Measurements from ENCODE around the gene RCE1. TPM values are rescaled to one million over a fixed set of nuclear protein-coding genes. Genes with fewer than 3 reads are reported as not detected.

RCE1 gene
- total and polyA plus RNA-seq, 5 experiments from 2014 or later: 18.1 to 32.9 (median 27.1) TPM

DNA sequence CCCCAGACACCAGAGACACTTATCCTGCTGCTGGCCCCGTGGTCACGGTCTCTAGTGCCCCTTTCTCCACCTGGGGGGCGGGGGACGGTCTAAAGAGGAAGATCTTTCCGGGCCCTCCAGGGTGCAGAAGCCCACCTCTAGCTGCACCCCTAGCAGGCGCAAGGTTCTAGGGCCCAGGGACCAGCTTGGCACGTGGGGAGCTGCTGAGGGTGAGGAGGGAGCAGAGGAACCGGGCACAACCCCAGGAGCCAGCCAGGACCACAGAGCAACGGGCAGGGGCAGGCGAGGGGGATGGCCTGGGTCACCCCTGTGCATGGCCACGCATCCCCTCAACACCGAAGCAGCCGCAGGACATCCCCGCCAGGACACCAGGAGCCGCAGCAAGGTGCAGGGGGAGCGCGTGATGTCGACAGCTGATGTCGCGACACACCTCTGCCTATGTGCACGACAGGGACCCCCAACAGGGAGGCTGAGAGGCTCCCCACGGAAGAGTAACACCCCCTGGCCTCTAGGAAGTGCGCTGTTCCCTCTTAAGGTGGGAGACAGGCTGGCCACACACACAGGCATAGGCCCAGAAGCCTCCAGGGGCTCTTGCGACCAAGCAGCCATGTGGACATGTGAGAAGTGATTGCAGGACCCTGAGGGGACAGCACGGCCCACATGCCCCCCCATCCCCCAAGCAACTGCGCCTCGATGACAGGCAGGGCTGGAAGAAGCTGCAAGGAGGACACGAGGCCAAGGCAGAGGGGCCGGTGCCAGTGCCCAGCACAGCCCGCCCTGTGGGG, 18.7 kb downstream of the RCE1 start:
- no peak for ATAC-seq
- Mint-ChIP-seq H3K27ac (no peak overlapping the region), H3K4me3 (no peak overlapping the region), H3K4me1 (peaks cover 0 to 3% (median under 1%) of the 10 kb centered on the region in 4 donors), H3K27me3 (no peaks in the 10 kb centered on the region), H3K36me3 (no peaks in the 10 kb centered on the region), H3K9me3 (no peaks in the 10 kb centered on the region)
- POLR2A ChIA-PET: no interaction called here
- no peak for DNase-seq

- H3K4me3 Mint-ChIP-seq: no peak overlapping the region
- H3K9me3 Mint-ChIP-seq: no peaks in the 10 kb centered on the region
- H3K27ac Mint-ChIP-seq: no peak overlapping the region
- POLR2A ChIA-PET: no interaction called here
- peaks cover 0 to 3% (median 0%) of the 10 kb centered on the region in 4 donors for H3K4me1 Mint-ChIP-seq
- no peak for ATAC-seq
- H3K36me3 Mint-ChIP-seq: no peaks in the 10 kb centered on the region
- DNase-seq: no peak
- no peaks in the 10 kb centered on the region for H3K27me3 Mint-ChIP-seq
Measured at GRCh38 chr11:66862559-66863037, 19.4 kb downstream of the RCE1 start.

- no peak for DNase-seq
- no peak for ATAC-seq
- peaks cover 0 to 3% (median 1%) of the 10 kb centered on the region in 4 donors for H3K4me1 Mint-ChIP-seq
- H3K27ac Mint-ChIP-seq: no peak overlapping the region
- POLR2A ChIA-PET: no interaction called here
- H3K9me3 Mint-ChIP-seq: no peaks in the 10 kb centered on the region
- no peak overlapping the region for H3K4me3 Mint-ChIP-seq
- no peaks in the 10 kb centered on the region for H3K27me3 Mint-ChIP-seq
- no peaks in the 10 kb centered on the region for H3K36me3 Mint-ChIP-seq
Measured at GRCh38 chr11:66863428-66864125, 20.3 kb downstream of the RCE1 start.

GRCh38 chr11:66864172-66864901, 21.1 kb downstream of the RCE1 start:
- ATAC-seq (no peak), DNase-seq (no peak)
- H3K27me3 Mint-ChIP-seq: no peaks in the 10 kb centered on the region
- POLR2A ChIA-PET: no interaction called here
- H3K9me3 Mint-ChIP-seq: no peaks in the 10 kb centered on the region
- H3K4me3 Mint-ChIP-seq: no peak overlapping the region
- no peak overlapping the region for H3K27ac Mint-ChIP-seq
- H3K36me3 Mint-ChIP-seq: no peaks in the 10 kb centered on the region
- H3K4me1 Mint-ChIP-seq: peaks cover 3 to 10% (median 7%) of the 10 kb centered on the region in 4 donors

DNA sequence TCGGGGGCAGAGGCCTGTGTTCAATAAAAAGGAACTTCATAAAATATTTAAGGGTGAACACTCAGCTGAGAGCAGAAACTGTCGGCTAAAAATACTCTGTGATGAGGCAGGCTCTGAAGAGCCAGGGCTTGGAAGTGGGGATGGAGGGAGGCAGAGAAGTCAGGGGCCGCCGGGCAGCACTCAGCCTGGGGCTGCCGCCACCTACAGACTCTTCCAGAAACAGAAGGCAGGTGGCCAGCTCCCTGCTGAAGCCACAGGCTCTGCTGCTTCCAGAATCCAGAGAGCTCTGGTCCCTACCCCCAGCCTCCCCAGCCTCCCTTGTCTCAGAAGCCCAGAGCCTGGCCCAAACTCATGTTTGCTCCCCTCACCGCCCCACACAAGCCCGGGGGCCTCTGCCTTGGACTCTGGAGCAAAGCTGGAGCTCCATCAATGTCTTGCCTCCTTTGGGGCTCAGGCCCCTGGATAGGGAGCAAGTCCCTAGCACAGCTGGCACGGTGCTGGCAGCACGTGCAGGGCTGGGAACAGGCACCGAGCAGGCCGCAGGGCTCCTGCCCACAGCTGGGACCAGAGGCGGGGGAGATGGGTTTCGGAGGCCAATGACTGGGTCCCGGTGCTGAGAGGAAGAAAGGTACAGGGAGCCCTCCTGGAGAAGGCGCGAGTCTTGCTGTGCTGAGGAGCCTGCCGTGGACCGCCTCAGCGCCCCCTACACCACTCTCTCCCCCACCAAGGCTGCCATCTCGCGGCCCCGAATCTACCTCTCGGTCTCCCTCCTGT, 21.9 kb downstream of the RCE1 start:
- Mint-ChIP-seq H3K36me3 (no peaks in the 10 kb centered on the region), H3K4me1 (peaks cover 3 to 11% (median 8%) of the 10 kb centered on the region in 4 donors), H3K4me3 (no peak overlapping the region), H3K27ac (no peak overlapping the region), H3K9me3 (no peaks in the 10 kb centered on the region), H3K27me3 (no peaks in the 10 kb centered on the region)
- DNase-seq (no peak), ATAC-seq (no peak)
- POLR2A ChIA-PET: no interaction called here

- POLR2A ChIA-PET: interaction anchor here (1.1 kb wide), 1 partner anchor 24 kb away, joined by 3 read pairs; no protein-coding TSS in a partner anchor
- no peaks in the 10 kb centered on the region for H3K36me3 Mint-ChIP-seq
- no peaks in the 10 kb centered on the region for H3K9me3 Mint-ChIP-seq
- no peak overlapping the region for H3K4me3 Mint-ChIP-seq
- peak overlapping the region in 1 of 10 donors; percentile 34 for H3K27ac Mint-ChIP-seq
- no peaks in the 10 kb centered on the region for H3K27me3 Mint-ChIP-seq
- H3K4me1 Mint-ChIP-seq: peaks cover 3 to 11% (median 8%) of the 10 kb centered on the region in 4 donors
- DNase-seq: no peak
- no peak for ATAC-seq
Measured at GRCh38 chr11:66866007-66866406, 22.8 kb downstream of the RCE1 start.

DNA sequence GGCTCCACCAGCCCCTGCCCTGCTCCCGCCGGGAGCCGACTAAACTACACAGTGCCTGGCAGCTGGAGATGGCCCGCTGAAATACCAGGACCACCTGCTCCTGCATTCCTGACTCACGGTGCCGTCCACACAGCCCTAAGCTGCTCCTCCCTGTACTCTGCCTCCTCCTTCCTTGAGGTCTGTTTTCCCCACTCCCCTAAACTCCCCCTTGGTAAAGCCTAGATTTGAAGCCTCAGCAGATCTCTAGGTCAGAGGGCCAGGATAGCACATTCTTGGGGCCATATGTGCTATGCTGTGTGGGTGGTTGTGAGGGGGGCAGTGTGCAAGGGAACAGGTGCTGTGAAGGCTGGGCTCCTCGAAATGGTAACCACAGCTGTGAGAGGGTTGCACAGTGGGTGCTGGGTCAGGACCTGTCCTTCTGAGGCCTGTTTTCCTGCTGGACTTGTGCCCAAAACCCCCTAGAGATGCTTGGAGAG, 23.3 kb downstream of the RCE1 start:
- POLR2A ChIA-PET: interaction anchor here (1.1 kb wide), 1 partner anchor 25 kb away, joined by 3 read pairs; no protein-coding TSS in a partner anchor
- H3K9me3 Mint-ChIP-seq: no peaks in the 10 kb centered on the region
- peaks cover 4 to 11% (median 8%) of the 10 kb centered on the region in 4 donors for H3K4me1 Mint-ChIP-seq
- ATAC-seq: no peak
- DNase-seq: no peak
- no peaks in the 10 kb centered on the region for H3K27me3 Mint-ChIP-seq
- H3K27ac Mint-ChIP-seq: peak overlapping the region in 1 of 10 donors; percentile 17
- H3K4me3 Mint-ChIP-seq: no peak overlapping the region
- no peaks in the 10 kb centered on the region for H3K36me3 Mint-ChIP-seq

DNA sequence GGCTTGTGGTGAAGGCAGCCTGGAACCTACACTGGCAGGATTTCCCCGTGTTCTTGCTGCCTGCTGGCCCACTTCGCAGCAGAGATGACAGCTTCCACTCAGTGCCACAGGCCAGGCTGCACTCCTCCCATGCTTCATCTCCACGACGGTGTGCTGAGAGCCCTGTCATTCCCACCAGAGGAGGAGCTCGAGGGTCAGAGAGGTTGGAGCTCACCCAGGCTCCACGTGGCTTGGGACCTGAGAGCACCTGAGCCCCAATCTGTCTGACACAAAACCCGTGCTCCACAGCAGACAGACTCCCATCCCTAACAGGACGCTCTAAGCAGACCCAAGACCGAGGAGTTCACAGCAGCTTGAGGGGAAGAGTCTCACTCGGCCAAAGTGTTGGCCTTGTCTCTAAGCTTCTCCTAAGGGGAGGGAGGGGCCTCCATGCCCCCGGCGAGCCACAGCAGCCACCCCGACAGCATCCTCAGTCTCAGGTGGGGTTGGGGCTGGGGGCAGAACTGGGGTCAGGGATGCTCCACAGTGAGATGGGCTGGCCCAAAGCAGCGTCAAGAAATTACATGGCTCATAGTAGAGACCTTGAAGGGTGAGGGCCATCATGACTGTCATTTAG, 24.3 kb downstream of the RCE1 start:
- POLR2A ChIA-PET: interaction anchor here (1.1 kb wide), 1 partner anchor 26 kb away, joined by 3 read pairs; no protein-coding TSS in a partner anchor
- H3K4me3 Mint-ChIP-seq: no peak overlapping the region
- no peak for DNase-seq
- no peaks in the 10 kb centered on the region for H3K27me3 Mint-ChIP-seq
- H3K36me3 Mint-ChIP-seq: no peaks in the 10 kb centered on the region
- H3K4me1 Mint-ChIP-seq: peaks cover 5 to 11% (median 8%) of the 10 kb centered on the region in 4 donors
- no peak for ATAC-seq
- no peak overlapping the region for H3K27ac Mint-ChIP-seq
- no peaks in the 10 kb centered on the region for H3K9me3 Mint-ChIP-seq

DNA sequence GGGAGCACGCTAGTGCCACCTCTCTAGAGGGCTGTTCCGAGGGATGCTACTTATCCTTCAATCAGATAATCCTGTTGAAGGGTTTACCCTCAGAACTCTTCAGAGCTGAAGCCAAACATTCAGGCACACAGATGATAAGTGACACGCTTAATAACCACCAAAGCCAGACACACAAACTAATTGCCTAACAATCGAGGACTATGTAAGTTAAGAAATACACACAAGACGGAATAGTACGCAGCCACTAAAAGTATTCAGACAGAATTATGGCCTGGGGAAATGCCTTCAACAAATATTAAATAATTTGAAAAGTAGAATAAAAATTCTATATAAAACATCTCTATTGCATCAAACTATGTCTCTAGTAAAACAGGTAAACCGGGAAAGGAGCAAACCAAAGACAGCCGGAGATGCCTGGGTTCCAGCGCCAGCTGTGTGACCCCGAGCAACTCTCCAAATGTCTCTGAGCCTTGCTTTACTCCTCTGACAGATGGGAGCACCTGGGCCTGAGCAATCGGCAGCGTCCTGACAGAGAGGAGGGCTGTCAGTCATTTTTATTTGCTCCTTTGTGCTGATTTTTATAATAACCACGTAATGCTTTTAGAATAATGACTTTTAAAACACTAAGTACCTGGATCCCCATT, 25.0 kb downstream of the RCE1 start:
- H3K4me3 Mint-ChIP-seq: no peak overlapping the region
- H3K9me3 Mint-ChIP-seq: no peaks in the 10 kb centered on the region
- peaks cover 5 to 11% (median 8%) of the 10 kb centered on the region in 4 donors for H3K4me1 Mint-ChIP-seq
- H3K27me3 Mint-ChIP-seq: no peaks in the 10 kb centered on the region
- DNase-seq (no peak), ATAC-seq (no peak)
- POLR2A ChIA-PET: no interaction called here
- peak overlapping the region in 2 of 10 donors; percentile 21 to 22 for H3K27ac Mint-ChIP-seq
- no peaks in the 10 kb centered on the region for H3K36me3 Mint-ChIP-seq

DNA sequence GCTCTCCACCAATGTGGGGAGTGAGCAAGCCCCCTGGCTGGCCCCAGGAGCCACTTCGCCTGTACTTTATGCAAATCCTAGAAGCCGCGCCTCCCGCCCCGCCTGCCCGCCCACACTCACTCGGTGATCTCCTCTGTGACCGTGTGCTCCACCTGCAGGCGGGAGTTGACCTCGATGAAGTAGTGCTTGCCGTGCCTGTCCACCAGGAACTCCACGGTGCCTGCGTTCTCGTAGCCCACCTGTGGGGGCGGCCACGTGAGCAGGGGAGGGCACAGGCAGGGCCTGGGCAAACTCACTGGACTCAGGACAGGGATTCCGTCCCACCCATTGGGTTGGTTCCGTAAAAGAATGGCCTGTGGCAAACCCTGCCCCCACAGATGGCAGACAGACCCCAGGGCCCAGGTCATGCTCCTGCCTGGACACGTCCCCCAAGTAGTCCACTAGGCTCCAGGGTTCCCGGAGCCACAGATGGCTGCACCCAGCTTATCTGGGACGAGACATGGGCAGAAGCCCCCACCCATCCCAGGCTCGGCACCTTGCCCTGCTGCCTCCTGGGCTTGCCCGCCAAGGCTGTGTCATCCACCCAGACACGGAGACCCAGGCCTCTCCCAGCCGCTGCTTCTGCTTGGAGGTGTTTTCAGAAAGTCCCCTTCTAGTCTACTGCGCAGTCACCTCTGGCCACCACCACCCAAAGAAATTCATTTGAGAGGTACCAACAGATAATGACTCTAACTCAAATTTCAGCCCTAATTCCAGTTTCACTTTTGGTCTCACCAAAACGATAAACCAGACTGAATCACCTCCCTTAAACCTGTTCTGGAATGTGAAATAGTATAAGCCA, 25.7 kb downstream of the RCE1 start:
- Mint-ChIP-seq H3K4me3 (no peak overlapping the region), H3K4me1 (peaks cover 5 to 11% (median 8%) of the 10 kb centered on the region in 4 donors), H3K9me3 (no peaks in the 10 kb centered on the region), H3K36me3 (no peaks in the 10 kb centered on the region), H3K27ac (peak overlapping the region in 2 of 10 donors; percentile 22 to 29), H3K27me3 (no peaks in the 10 kb centered on the region)
- POLR2A ChIA-PET: no interaction called here
- ATAC-seq (peak; percentile 99 to 100), DNase-seq (peak; percentile 48 to 89 (median 71))

DNA sequence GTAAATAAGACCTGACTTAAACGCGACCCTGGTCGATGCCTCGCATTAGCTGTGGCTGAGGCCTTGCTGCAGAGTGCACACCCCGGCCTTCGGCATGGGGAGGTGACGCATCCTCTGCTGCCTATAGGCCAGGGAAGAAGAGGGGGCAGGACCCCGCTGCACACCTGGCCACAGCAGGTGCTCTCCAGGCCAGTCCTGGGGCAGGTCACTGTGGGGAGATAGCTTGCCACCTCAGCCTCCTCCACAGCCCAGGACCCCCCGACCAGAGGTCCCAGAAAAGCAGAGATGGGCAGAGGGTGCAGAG, 26.3 kb downstream of the RCE1 start:
- no peak for ATAC-seq
- POLR2A ChIA-PET: no interaction called here
- H3K9me3 Mint-ChIP-seq: no peaks in the 10 kb centered on the region
- H3K36me3 Mint-ChIP-seq: no peaks in the 10 kb centered on the region
- H3K4me3 Mint-ChIP-seq: no peak overlapping the region
- H3K27me3 Mint-ChIP-seq: no peaks in the 10 kb centered on the region
- peaks cover 5 to 11% (median 8%) of the 10 kb centered on the region in 4 donors for H3K4me1 Mint-ChIP-seq
- no peak overlapping the region for H3K27ac Mint-ChIP-seq
- DNase-seq: no peak
